ENCODE data around the gene THADA.

- TF ChIP-seq CTCF (IDR thresholded peaks at IDR 0.05 in 8 of 11, conservative IDR thresholded peaks at IDR 0.05 in 3 of 11) (no peak), POLR2A (IDR thresholded peaks at IDR 0.05) (no peak), POLR2AphosphoS5 (IDR thresholded peaks at IDR 0.05) (no peak)
Observed at GRCh38 chr2:43519643-43520221, 76.1 kb downstream of the THADA start.
